Bronchial epithelial cell (primary cell): ENCODE measurements around the gene VHLL. TPM values are rescaled to one million over a fixed set of nuclear protein-coding genes. Genes with fewer than 3 reads are reported as not detected.

ENCODE experiments used
- DNase-seq: peaks from one replicate; pipeline ENCODE4 v3.0.0-alpha.2; 2010; ENCODE audit warnings: low read depth
- FAIRE-seq: peaks from 2 replicates; lab custom pipeline; 2011; peaks lifted over from hg19 to GRCh38; lab: Jason Lieb, UNC
- H3K27me3 ChIP-seq: 2 replicates; pipeline ENCODE4 v1.5.1; 2011; ENCODE audit warnings: low read length; ENCODE audit not compliant: control insufficient read depth, insufficient read depth
- H3K36me3 ChIP-seq: 2 replicates; pipeline ENCODE4 v1.5.1; 2011; ENCODE audit warnings: low read length; ENCODE audit not compliant: control insufficient read depth, insufficient read depth
- H3K4me3 ChIP-seq: 2 replicates; pipeline ENCODE4 v1.5.1; 2011; ENCODE audit warnings: mild to moderate bottlenecking, low read depth, low read length, control low read depth
- CTCF ChIP-seq: IDR thresholded peaks from 2 replicates; pipeline ENCODE4 v1.5.1; 2011; ENCODE audit warnings: mild to moderate bottlenecking, moderate library complexity, low read length, control low read depth, inconsistent platforms; ENCODE audit not compliant: insufficient read depth, severe bottlenecking
- total RNA-seq: library from RNA; depleted of rRNA; stranded (reverse); fragments of >200 nt; gene quantifications from 2 replicates; pipeline ENCODE4 v1.2.1, GENCODE V29; 2014

The VHLL gene
- total RNA-seq, 1 donor from 2014 or later = 0.26 TPM

- Histone ChIP-seq H3K27me3 (no peaks in the 10 kb centered on the region), H3K36me3 (peaks cover 20% of the 10 kb centered on the region), H3K4me3 (no peak overlapping the region)
- FAIRE-seq (no peak), DNase-seq (no peak)
- TF ChIP-seq CTCF = no peak
Observed at GRCh38 chr1:156286061-156286460, 13.0 kb downstream of the VHLL start.

GRCh38 chr1:156285437-156285836 is 13.7 kb downstream of the VHLL start:
- FAIRE-seq (no peak), DNase-seq (no peak)
- Histone ChIP-seq H3K4me3 (peak overlapping the region; percentile 52), H3K27me3 (no peaks in the 10 kb centered on the region), H3K36me3 (peaks cover 20% of the 10 kb centered on the region)
- no peak for TF ChIP-seq CTCF

GRCh38 chr1:156284757-156285156 is 14.3 kb downstream of the VHLL start:
- peaks cover 20% of the 10 kb centered on the region for H3K36me3 ChIP-seq
- no peak for TF ChIP-seq CTCF
- DNase-seq (peak; percentile 87), FAIRE-seq (no peak)
- H3K27me3 ChIP-seq = no peaks in the 10 kb centered on the region
- peak overlapping the region; percentile 52 for H3K4me3 ChIP-seq

DNA sequence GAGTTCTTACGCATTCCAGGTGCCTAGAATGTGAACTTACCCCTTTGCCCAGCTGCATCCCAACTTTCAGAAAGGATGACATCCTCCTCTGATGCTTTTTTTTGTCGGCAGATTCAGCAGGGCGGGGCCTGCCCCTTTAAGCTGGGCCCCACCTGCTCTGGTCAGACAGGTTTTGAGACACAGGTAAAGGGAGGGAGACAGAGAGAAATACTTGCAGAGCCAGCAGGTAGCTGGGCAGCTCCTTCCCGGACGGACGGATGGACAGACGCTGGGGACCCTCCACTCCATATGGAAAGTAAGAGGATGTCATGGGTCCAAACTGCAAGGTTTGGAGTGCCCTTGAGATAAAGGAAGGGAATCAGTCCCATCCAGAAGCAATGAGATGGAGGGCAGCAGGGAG is 15.0 kb downstream of the VHLL start, which contains the start of gene TMEM79:
TSS of gene TMEM79 (plus strand) at position 214 of the 400 bp plus-strand sequence. CDS start 902 bp downstream, outside the sequence.
- no peaks in the 10 kb centered on the region for H3K27me3 ChIP-seq
- H3K4me3 ChIP-seq = peak within 1 kb of the TSS; percentile 67
- DNase-seq = peak; percentile 74
- peaks cover 19% of the 10 kb centered on the region for H3K36me3 ChIP-seq
- no peak for TF ChIP-seq CTCF
- no peak for FAIRE-seq

DNA sequence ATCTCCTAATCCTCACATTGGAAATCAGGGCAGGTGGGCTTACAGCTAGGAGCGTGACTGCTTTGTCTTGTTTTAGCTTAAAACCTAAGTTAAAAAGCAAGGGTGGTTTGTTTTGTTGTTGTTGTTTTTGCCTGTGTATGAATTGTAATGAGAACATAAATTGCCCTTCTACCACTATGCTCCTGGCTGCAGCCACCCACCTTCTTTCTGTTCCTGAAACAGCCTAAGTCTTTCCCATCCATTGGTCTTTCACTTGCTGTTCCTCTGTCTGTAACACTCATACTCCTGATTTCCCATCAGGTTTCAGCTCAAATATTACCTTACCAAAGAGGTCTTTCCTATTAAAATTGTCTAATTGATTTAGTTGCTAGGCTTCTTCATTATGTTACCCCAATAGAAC is 15.6 kb downstream of the VHLL start:
- Histone ChIP-seq H3K27me3 (no peaks in the 10 kb centered on the region), H3K4me3 (peak overlapping the region; percentile 67), H3K36me3 (peaks cover 18% of the 10 kb centered on the region)
- FAIRE-seq (no peak), DNase-seq (no peak)
- no peak for TF ChIP-seq CTCF
